KG1 (cell line): ENCODE measurements around the gene GTF2A1.

ENCODE experiments used
- DNase-seq: peaks from one replicate; lab custom pipeline; 2025; lab: John Stamatoyannopoulos, UW

The GTF2A1 gene

GRCh38 chr14:81177225-81177624 is 43.5 kb downstream of the GTF2A1 start:
- no peak for DNase-seq

- peak; percentile 17 for DNase-seq
Measured at GRCh38 chr14:81176241-81176640, 44.5 kb downstream of the GTF2A1 start.

- no peak for DNase-seq
Measured at GRCh38 chr14:81172881-81173280, 47.9 kb downstream of the GTF2A1 start.

- no peak for DNase-seq
Measured at GRCh38 chr14:81172353-81172752, 48.4 kb downstream of the GTF2A1 start.

- no peak for DNase-seq
Measured at GRCh38 chr14:81170829-81171195, 49.9 kb downstream of the GTF2A1 start.

GRCh38 chr14:81170104-81170828 is 50.5 kb downstream of the GTF2A1 start:
- DNase-seq: peak; percentile 96

GRCh38 chr14:81169711-81170103 is 51.1 kb downstream of the GTF2A1 start:
- DNase-seq: peak; percentile 44

GRCh38 chr14:81169267-81169666 is 51.5 kb downstream of the GTF2A1 start:
- DNase-seq: no peak

- DNase-seq: no peak
Measured at GRCh38 chr14:81166121-81166520, 54.6 kb downstream of the GTF2A1 start.

- no peak for DNase-seq
Measured at GRCh38 chr14:81165188-81165587, 55.6 kb downstream of the GTF2A1 start.

- no peak for DNase-seq
Measured at GRCh38 chr14:81164167-81164774, 56.5 kb downstream of the GTF2A1 start.

- no peak for DNase-seq
Measured at GRCh38 chr14:81162941-81163340, 57.8 kb downstream of the GTF2A1 start.

GRCh38 chr14:81161749-81162148 is 59.0 kb downstream of the GTF2A1 start:
- no peak for DNase-seq

GRCh38 chr14:81161088-81161487 is 59.7 kb downstream of the GTF2A1 start:
- DNase-seq: no peak

GRCh38 chr14:81157431-81157830 is 63.3 kb downstream of the GTF2A1 start:
- DNase-seq: no peak

- no peak for DNase-seq
Measured at GRCh38 chr14:81153187-81153586, 67.6 kb downstream of the GTF2A1 start.

GRCh38 chr14:81148635-81149034 is 72.1 kb downstream of the GTF2A1 start:
- DNase-seq: no peak

GRCh38 chr14:81147140-81147897 is 73.4 kb downstream of the GTF2A1 start:
- DNase-seq: no peak

- DNase-seq: no peak
Measured at GRCh38 chr14:81144824-81145603, 75.7 kb downstream of the GTF2A1 start.

- DNase-seq: no peak
Measured at GRCh38 chr14:81143793-81144192, 77.0 kb downstream of the GTF2A1 start.

GRCh38 chr14:81141426-81141825 is 79.3 kb downstream of the GTF2A1 start:
- DNase-seq: no peak

GRCh38 chr14:81138429-81138828 is 82.3 kb downstream of the GTF2A1 start:
- no peak for DNase-seq
